ENCODE data around the gene TMCC2. TPM values are rescaled to one million over a fixed set of nuclear protein-coding genes. Genes with fewer than 3 reads are reported as not detected.
"Not testable (repeated sequence)": the region's sequence is repeated elsewhere in the genome, so short reads cannot be mapped to it uniquely, and the experiment has no call there.

The TMCC2 gene
- polyA plus RNA-seq (2013, experiment 1 of 2) = 1.8 TPM
- polyA plus RNA-seq (2013, experiment 2 of 2) = 1.8 TPM

DNA sequence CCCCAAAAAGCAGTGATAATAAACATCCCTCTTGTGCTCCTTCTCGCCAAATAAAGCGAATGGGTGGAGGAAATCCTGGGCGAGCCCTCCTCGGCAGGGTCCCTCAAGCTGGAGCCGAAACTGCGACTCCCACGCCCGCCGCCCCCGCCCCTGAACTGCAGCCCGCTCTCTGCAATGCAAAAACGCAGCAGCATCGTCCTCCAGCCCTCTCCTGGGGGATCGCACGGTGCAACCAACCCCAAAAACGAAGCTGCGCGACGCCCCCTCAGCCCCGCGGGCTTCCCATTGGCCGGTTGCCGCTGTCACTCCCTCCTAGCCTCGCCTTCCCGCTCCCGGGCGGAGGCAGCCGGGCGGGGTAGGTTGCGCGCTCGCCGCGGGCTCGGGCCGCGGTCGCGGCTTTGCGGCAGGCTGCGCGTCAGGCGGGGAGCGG lies at the start of gene TMCC2:
TSS of gene TMCC2 (plus strand) at position 363 of the 430 bp plus-strand sequence. CDS start 619 bp downstream, outside the sequence.
- H2AFZ ChIP-seq (ENCODE audit: low read depth, low read length) = peak within 1 kb of the TSS; percentile 94
- peak within 1 kb of the TSS in 1 of 2 experiments; percentile 59 for H3K4ac ChIP-seq (ENCODE audit: low read depth in 1 of 2, low read length in 2 of 2)
- no peak within 1 kb of the TSS for H4K91ac ChIP-seq (ENCODE audit: low read length)
- DNase-seq = peak; percentile 86
- H3K4me1 ChIP-seq (ENCODE audit: control insufficient read depth, insufficient read depth, low read depth, low read length) = peaks cover 9% of the 10 kb centered on the region
- H2BK12ac ChIP-seq (ENCODE audit: low read length in 2 of 2) = no peak within 1 kb of the TSS
- H3K9ac ChIP-seq (ENCODE audit: low read length) = peak within 1 kb of the TSS; percentile 89
- H3K14ac ChIP-seq (ENCODE audit: low read length in 2 of 2) = peak within 1 kb of the TSS in 1 of 2 experiments; percentile 92
- WGBS = under 1% methylated on average over 41 of the region's 44 CpGs
- no peak within 1 kb of the TSS for H2AK5ac ChIP-seq (ENCODE audit: low read length, severe bottlenecking)
- H3K36me3 ChIP-seq (ENCODE audit: control insufficient read depth in 1 of 2, insufficient read depth in 2 of 2, low read depth in 1 of 2, low read length in 2 of 2) = no peaks in the 10 kb centered on the region
- peak within 1 kb of the TSS; percentile 76 to 94 for H3K4me3 ChIP-seq (ENCODE audit: insufficient read depth in 1 of 2, low read depth in 1 of 2, low read length in 2 of 2)
- H3K79me1 ChIP-seq (replicated peaks; ENCODE audit: low read length, poor library complexity, severe bottlenecking) = peaks cover 4% of the 10 kb centered on the region
- H3K4me2 ChIP-seq (ENCODE audit: low read length, poor library complexity, severe bottlenecking) = peak within 1 kb of the TSS; percentile 88
- peaks cover 0 to 3% of the 10 kb centered on the region in 2 experiments for H3K27me3 ChIP-seq (ENCODE audit: control insufficient read depth in 1 of 2, insufficient read depth in 1 of 2, low read length in 2 of 2)
- peak within 1 kb of the TSS; percentile 13 for H2BK120ac ChIP-seq (ENCODE audit: low read depth, low read length)
- no peaks in the 10 kb centered on the region for H3K9me3 ChIP-seq (ENCODE audit: control insufficient read depth, low read length)
- no peak within 1 kb of the TSS for H2BK15ac ChIP-seq (ENCODE audit: low read depth, poor library complexity, severe bottlenecking)
- H3K23ac ChIP-seq (ENCODE audit: low read length in 2 of 2) = no peak within 1 kb of the TSS
- H4K8ac ChIP-seq (ENCODE audit: low read length) = peak within 1 kb of the TSS; percentile 79
- no peak within 1 kb of the TSS for H3K27ac ChIP-seq (ENCODE audit: low read length, poor library complexity, severe bottlenecking)
- H2BK5ac ChIP-seq (ENCODE audit: low read depth, low read length, poor library complexity, severe bottlenecking) = no peak within 1 kb of the TSS
- H3K18ac ChIP-seq (ENCODE audit: low read depth in 1 of 2, low read length in 2 of 2) = peak within 1 kb of the TSS; percentile 60 to 68

GRCh38 chr1:205179842-205180241 lies 47.9 kb upstream of the TMCC2 start:
- Histone ChIP-seq H3K36me3 (ENCODE audit: control insufficient read depth in 1 of 2, insufficient read depth in 2 of 2, low read depth in 1 of 2, low read length in 2 of 2) (peaks cover 5 to 12% of the 10 kb centered on the region in 2 experiments), H3K4me2 (ENCODE audit: low read length, poor library complexity, severe bottlenecking) (no peak overlapping the region), H3K23ac (ENCODE audit: low read length in 2 of 2) (no peak overlapping the region), H3K4ac (ENCODE audit: low read depth in 1 of 2, low read length in 2 of 2) (no peak overlapping the region), H2BK120ac (ENCODE audit: low read depth, low read length) (no peak overlapping the region), H3K4me1 (ENCODE audit: control insufficient read depth, insufficient read depth, low read depth, low read length) (peaks cover 11% of the 10 kb centered on the region), H4K8ac (ENCODE audit: low read length) (no peak overlapping the region), H3K14ac (ENCODE audit: low read length in 2 of 2) (no peak overlapping the region), H3K27ac (ENCODE audit: low read length, poor library complexity, severe bottlenecking) (peak overlapping the region; percentile 40), H2AK5ac (ENCODE audit: low read length, severe bottlenecking) (no peak overlapping the region), H2AFZ (ENCODE audit: low read depth, low read length) (no peak overlapping the region), H3K27me3 (ENCODE audit: control insufficient read depth in 1 of 2, insufficient read depth in 1 of 2, low read length in 2 of 2) (no peaks in the 10 kb centered on the region), H3K18ac (ENCODE audit: low read depth in 1 of 2, low read length in 2 of 2) (no peak overlapping the region), H3K9ac (ENCODE audit: low read length) (peak overlapping the region; percentile 19), H2BK5ac (ENCODE audit: low read depth, low read length, poor library complexity, severe bottlenecking) (no peak overlapping the region), H4K91ac (ENCODE audit: low read length) (no peak overlapping the region), H2BK12ac (ENCODE audit: low read length in 2 of 2) (no peak overlapping the region), H3K9me3 (ENCODE audit: control insufficient read depth, low read length) (no peaks in the 10 kb centered on the region), H2BK15ac (ENCODE audit: low read depth, poor library complexity, severe bottlenecking) (no peak overlapping the region), H3K4me3 (ENCODE audit: insufficient read depth in 1 of 2, low read depth in 1 of 2, low read length in 2 of 2) (no peak overlapping the region), H3K79me1 (replicated peaks; ENCODE audit: low read length, poor library complexity, severe bottlenecking) (peaks cover 16% of the 10 kb centered on the region)
- peak; percentile 58 for DNase-seq
- WGBS = no CpG with 5 or more reads among the region's 2 CpGs

DNA sequence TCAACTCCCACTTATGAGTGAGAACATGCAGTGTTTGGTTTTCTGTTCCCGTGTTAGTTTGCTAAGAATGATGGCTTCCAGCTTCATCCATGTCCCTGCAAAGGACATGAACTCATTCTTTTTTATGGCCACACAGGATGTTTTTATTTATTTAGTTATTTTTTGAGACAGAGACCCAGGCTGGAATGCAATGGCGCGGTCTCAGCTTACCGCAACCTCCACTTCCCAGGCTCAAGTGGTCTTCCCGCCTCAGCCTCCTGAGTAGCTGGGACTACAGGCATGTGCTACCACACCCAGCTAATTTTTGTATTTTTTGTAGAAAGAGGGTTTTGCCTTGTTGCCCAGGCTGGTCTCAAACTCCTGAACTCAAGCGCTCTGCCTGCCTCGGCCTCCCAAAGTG lies 47.4 kb upstream of the TMCC2 start:
- H2BK5ac ChIP-seq (ENCODE audit: low read depth, low read length, poor library complexity, severe bottlenecking); H4K91ac ChIP-seq (ENCODE audit: low read length); H3K9ac ChIP-seq (ENCODE audit: low read length); H2BK12ac ChIP-seq (ENCODE audit: low read length in 2 of 2); H3K4ac ChIP-seq (ENCODE audit: low read depth in 1 of 2, low read length in 2 of 2); H4K8ac ChIP-seq (ENCODE audit: low read length); H3K27me3 ChIP-seq (ENCODE audit: control insufficient read depth in 1 of 2, insufficient read depth in 1 of 2, low read length in 2 of 2); H3K23ac ChIP-seq (ENCODE audit: low read length in 2 of 2); H3K4me2 ChIP-seq (ENCODE audit: low read length, poor library complexity, severe bottlenecking); H2BK15ac ChIP-seq (ENCODE audit: low read depth, poor library complexity, severe bottlenecking); H3K14ac ChIP-seq (ENCODE audit: low read length in 2 of 2); H2BK120ac ChIP-seq (ENCODE audit: low read depth, low read length); H3K4me3 ChIP-seq (ENCODE audit: insufficient read depth in 1 of 2, low read depth in 1 of 2, low read length in 2 of 2); H2AK5ac ChIP-seq (ENCODE audit: low read length, severe bottlenecking); H3K27ac ChIP-seq (ENCODE audit: low read length, poor library complexity, severe bottlenecking); H3K4me1 ChIP-seq (ENCODE audit: control insufficient read depth, insufficient read depth, low read depth, low read length); H3K9me3 ChIP-seq (ENCODE audit: control insufficient read depth, low read length); H2AFZ ChIP-seq (ENCODE audit: low read depth, low read length); H3K18ac ChIP-seq (ENCODE audit: low read depth in 1 of 2, low read length in 2 of 2): not testable (repeated sequence)
- peak; percentile 77 for DNase-seq
- Histone ChIP-seq H3K79me1 (replicated peaks; ENCODE audit: low read length, poor library complexity, severe bottlenecking) (peaks cover 17% of the 10 kb centered on the region), H3K36me3 (ENCODE audit: control insufficient read depth in 1 of 2, insufficient read depth in 2 of 2, low read depth in 1 of 2, low read length in 2 of 2) (peaks cover 5 to 12% of the 10 kb centered on the region in 2 experiments)
- WGBS = 39% methylated on average over 6 of the region's 7 CpGs

DNA sequence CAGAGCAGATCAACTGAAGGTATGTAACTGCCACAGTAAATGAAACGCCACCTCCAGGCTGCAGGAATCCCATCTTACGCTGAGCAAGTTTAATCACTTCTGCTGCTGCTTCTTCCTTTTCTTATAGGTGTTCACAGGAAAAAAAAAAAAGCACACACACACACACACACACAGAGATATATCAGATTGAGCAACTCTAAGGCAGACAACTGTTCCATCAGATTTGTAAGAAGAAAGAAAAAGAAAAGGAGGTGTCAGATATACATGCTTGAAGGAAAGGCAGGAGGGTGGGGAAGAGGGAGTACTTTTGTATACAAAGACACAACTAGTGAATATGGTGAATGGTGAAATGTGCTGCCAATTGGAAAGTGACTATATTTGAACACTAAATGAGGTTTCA lies 44.8 kb upstream of the TMCC2 start:
- 97% methylated on average over 2 of the region's 2 CpGs for WGBS
- Histone ChIP-seq H3K4me3 (ENCODE audit: insufficient read depth in 1 of 2, low read depth in 1 of 2, low read length in 2 of 2) (no peak overlapping the region), H3K36me3 (ENCODE audit: control insufficient read depth in 1 of 2, insufficient read depth in 2 of 2, low read depth in 1 of 2, low read length in 2 of 2) (peaks cover 9 to 22% of the 10 kb centered on the region in 2 experiments), H3K79me1 (replicated peaks; ENCODE audit: low read length, poor library complexity, severe bottlenecking) (peaks cover 26% of the 10 kb centered on the region), H3K4me2 (ENCODE audit: low read length, poor library complexity, severe bottlenecking) (no peak overlapping the region), H2BK120ac (ENCODE audit: low read depth, low read length) (no peak overlapping the region), H3K9ac (ENCODE audit: low read length) (no peak overlapping the region), H3K18ac (ENCODE audit: low read depth in 1 of 2, low read length in 2 of 2) (no peak overlapping the region), H3K23ac (ENCODE audit: low read length in 2 of 2) (no peak overlapping the region), H4K91ac (ENCODE audit: low read length) (no peak overlapping the region), H2AFZ (ENCODE audit: low read depth, low read length) (no peak overlapping the region), H2BK5ac (ENCODE audit: low read depth, low read length, poor library complexity, severe bottlenecking) (no peak overlapping the region), H3K14ac (ENCODE audit: low read length in 2 of 2) (no peak overlapping the region), H3K9me3 (ENCODE audit: control insufficient read depth, low read length) (no peaks in the 10 kb centered on the region), H2BK15ac (ENCODE audit: low read depth, poor library complexity, severe bottlenecking) (no peak overlapping the region), H3K27me3 (ENCODE audit: control insufficient read depth in 1 of 2, insufficient read depth in 1 of 2, low read length in 2 of 2) (no peaks in the 10 kb centered on the region), H4K8ac (ENCODE audit: low read length) (no peak overlapping the region), H2AK5ac (ENCODE audit: low read length, severe bottlenecking) (no peak overlapping the region), H3K4ac (ENCODE audit: low read depth in 1 of 2, low read length in 2 of 2) (no peak overlapping the region), H2BK12ac (ENCODE audit: low read length in 2 of 2) (no peak overlapping the region), H3K27ac (ENCODE audit: low read length, poor library complexity, severe bottlenecking) (no peak overlapping the region), H3K4me1 (ENCODE audit: control insufficient read depth, insufficient read depth, low read depth, low read length) (peaks cover 5% of the 10 kb centered on the region)
- DNase-seq = peak; percentile 18
